ENCODE measurements around the gene DNTT.

DNTT gene

GRCh38 chr10:96334616-96335526, 30.6 kb downstream of the DNTT start:
- peak; percentile 79 for DNase-seq (ENCODE audit: low spot score)
- CTCF ChIA-PET, result interaction anchor here (0.6 to 1.5 kb wide), 24 partner anchors 9 to 661 kb away, joined by 3 to 11 read pairs (median 4); partner anchors contain the start of gene ZNF518A
- POLR2A ChIA-PET (ENCODE audit: low non-redundant PET), result no interaction called here
- no peak overlapping the region for H3K27ac ChIP-seq
- peak; percentile 78 for TF ChIP-seq CTCF (conservative IDR thresholded peaks at IDR 0.05; ENCODE audit: low read depth)

DNA sequence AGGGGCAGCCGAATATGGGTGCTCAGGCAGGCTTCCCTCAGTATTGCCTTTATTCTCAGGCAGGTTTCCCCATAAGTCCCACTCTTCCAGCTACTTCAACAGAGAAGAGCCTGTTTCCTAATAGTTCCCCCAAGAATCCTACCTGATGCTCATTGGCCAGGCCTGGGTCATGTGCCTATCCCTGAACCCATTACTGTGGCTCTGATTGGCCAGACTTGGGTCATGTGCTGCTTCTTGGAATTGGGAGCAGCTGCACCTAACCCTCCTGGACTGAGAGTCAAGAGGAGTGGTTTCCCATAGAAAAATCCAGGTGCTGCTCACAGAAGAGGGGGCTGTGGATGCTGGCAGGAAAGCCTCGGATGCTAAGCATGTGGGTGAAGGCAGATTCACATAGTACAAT, 32.9 kb downstream of the DNTT start:
- ChIA-PET CTCF (interaction anchor here (0.6 to 0.9 kb wide), 3 partner anchors 18 to 139 kb away, joined by 3 to 5 read pairs (median 3); no protein-coding TSS in a partner anchor), POLR2A (ENCODE audit: low non-redundant PET) (no interaction called here)
- no peak for TF ChIP-seq CTCF (conservative IDR thresholded peaks at IDR 0.05; ENCODE audit: low read depth)
- H3K27ac ChIP-seq, result no peak overlapping the region
- DNase-seq (ENCODE audit: low spot score), result no peak

DNA sequence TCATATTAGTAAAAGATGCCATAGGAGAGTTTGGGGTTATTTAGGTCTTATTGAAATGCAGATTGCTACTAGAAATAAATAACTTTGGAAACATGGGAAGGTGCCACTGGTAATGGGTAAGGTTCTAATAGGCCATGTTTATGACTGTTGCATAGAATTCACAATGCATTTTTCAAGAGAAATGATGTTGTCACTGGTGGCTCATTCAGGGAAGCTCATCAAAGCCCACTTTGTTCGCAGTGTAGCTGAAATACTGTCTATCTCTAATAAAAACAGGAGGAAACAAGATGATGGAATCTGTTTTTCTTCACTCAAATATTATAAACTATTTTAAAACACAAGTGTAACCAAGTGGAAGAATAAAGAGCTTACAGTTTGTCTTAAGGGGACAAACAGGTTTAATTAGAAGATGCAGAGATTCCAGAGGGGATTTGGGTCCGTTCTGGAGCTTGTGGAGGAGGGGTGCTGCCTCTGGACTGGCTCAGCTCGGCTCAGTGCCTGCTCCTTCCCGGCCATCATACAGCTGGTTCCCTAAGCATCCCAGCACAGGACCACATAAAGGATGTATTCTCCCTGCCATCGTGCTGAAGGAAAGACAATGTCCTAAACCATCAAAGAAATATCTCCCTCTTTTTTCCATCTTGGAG, 34.2 kb downstream of the DNTT start:
- TF ChIP-seq CTCF (conservative IDR thresholded peaks at IDR 0.05; ENCODE audit: low read depth), result no peak
- DNase-seq (ENCODE audit: low spot score), result no peak
- ChIA-PET CTCF (interaction anchor here (0.6 to 1.2 kb wide), 6 partner anchors 10 to 322 kb away, joined by 3 to 4 read pairs (median 3); no protein-coding TSS in a partner anchor), POLR2A (ENCODE audit: low non-redundant PET) (no interaction called here)
- H3K27ac ChIP-seq, result no peak overlapping the region

- CTCF ChIA-PET, result interaction anchor here (0.5 to 1.0 kb wide), 4 partner anchors 10 to 851 kb away, joined by 3 to 4 read pairs (median 3); no protein-coding TSS in a partner anchor
- TF ChIP-seq CTCF (conservative IDR thresholded peaks at IDR 0.05; ENCODE audit: low read depth), result no peak
- DNase-seq (ENCODE audit: low spot score), result no peak
- POLR2A ChIA-PET (ENCODE audit: low non-redundant PET), result no interaction called here
- H3K27ac ChIP-seq, result no peak overlapping the region
Measured at GRCh38 chr10:96339383-96339782, 35.1 kb downstream of the DNTT start.

GRCh38 chr10:96339956-96340904, 36.0 kb downstream of the DNTT start:
- DNase-seq (ENCODE audit: low spot score), result peak; percentile 59
- ChIA-PET POLR2A (ENCODE audit: low non-redundant PET) (no interaction called here), CTCF (interaction anchor here (0.6 to 1.0 kb wide), 6 partner anchors 9 to 850 kb away, joined by 3 to 6 read pairs (median 3); no protein-coding TSS in a partner anchor)
- no peak overlapping the region for H3K27ac ChIP-seq
- TF ChIP-seq CTCF (conservative IDR thresholded peaks at IDR 0.05; ENCODE audit: low read depth), result peak; percentile 54

Data from RWPE1 (cell line).